ENCODE results near the gene KLHL28. TPM values are rescaled to one million over a fixed set of nuclear protein-coding genes. Genes with fewer than 3 reads are reported as not detected.

Gene KLHL28
- total RNA-seq, 1 donor from 2014 or later, result 14.0 TPM

GRCh38 chr14:44989497-44990440, 28.0 kb upstream of the KLHL28 start:
- TF ChIP-seq, protein P1, sequence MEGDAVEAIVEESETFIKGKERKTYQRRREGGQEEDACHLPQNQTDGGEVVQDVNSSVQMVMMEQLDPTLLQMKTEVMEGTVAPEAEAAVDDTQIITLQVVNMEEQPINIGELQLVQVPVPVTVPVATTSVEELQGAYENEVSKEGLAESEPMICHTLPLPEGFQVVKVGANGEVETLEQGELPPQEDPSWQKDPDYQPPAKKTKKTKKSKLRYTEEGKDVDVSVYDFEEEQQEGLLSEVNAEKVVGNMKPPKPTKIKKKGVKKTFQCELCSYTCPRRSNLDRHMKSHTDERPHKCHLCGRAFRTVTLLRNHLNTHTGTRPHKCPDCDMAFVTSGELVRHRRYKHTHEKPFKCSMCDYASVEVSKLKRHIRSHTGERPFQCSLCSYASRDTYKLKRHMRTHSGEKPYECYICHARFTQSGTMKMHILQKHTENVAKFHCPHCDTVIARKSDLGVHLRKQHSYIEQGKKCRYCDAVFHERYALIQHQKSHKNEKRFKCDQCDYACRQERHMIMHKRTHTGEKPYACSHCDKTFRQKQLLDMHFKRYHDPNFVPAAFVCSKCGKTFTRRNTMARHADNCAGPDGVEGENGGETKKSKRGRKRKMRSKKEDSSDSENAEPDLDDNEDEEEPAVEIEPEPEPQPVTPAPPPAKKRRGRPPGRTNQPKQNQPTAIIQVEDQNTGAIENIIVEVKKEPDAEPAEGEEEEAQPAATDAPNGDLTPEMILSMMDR (IDR thresholded peaks at IDR 0.05; ENCODE audit: insufficient read depth, low read length, severe bottlenecking), result no peak
- DNase-seq (ENCODE audit: low read depth) (no peak), FAIRE-seq (no peak)

DNA sequence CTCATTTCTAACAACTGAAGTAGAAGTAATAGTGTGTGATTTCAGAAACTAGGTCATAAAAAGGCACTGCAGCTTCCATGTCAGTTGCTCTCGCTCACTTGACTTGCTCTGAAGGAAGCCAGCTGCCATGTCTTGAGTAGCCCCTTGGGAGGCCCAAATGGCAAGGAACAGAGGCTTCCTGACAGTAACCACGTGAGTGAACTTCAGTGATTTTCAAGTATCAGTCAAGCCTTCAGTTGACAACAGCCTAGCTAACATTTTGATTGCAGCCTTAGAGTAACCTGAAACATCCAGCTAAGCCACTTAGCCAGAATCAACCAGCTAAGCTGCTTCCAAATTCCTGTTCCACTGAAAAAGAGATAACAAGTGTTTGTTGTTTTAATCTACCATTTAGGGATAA, 26.9 kb upstream of the KLHL28 start:
- no peaks in the 10 kb centered on the region for H3K36me3 ChIP-seq (ENCODE audit: control insufficient read depth, insufficient read depth, low read length)
- FAIRE-seq (no peak), DNase-seq (ENCODE audit: low read depth) (no peak)
- no peak overlapping the region for H3K4me3 ChIP-seq (ENCODE audit: low read depth, low read length)
- no peaks in the 10 kb centered on the region for H3K27me3 ChIP-seq (ENCODE audit: control insufficient read depth, insufficient read depth, low read length)
- TF ChIP-seq, protein P1 (IDR thresholded peaks at IDR 0.05; ENCODE audit: insufficient read depth, low read length, severe bottlenecking), result no peak

More at GRCh38 chr14:44989497-44990440, 28.0 kb upstream of the KLHL28 start:
- no peaks in the 10 kb centered on the region for H3K36me3 ChIP-seq (ENCODE audit: control insufficient read depth, insufficient read depth, low read length)
- no peaks in the 10 kb centered on the region for H3K27me3 ChIP-seq (ENCODE audit: control insufficient read depth, insufficient read depth, low read length)
- H3K4me3 ChIP-seq (ENCODE audit: low read depth, low read length), result no peak overlapping the region

GRCh38 chr14:44982594-44982993, 20.8 kb upstream of the KLHL28 start:
- no peak for FAIRE-seq
- DNase-seq (ENCODE audit: low read depth), result no peak
- no peaks in the 10 kb centered on the region for H3K36me3 ChIP-seq (ENCODE audit: control insufficient read depth, insufficient read depth, low read length)
- no peak overlapping the region for H3K4me3 ChIP-seq (ENCODE audit: low read depth, low read length)
- TF ChIP-seq, protein P1 (IDR thresholded peaks at IDR 0.05; ENCODE audit: insufficient read depth, low read length, severe bottlenecking), result no peak
- no peaks in the 10 kb centered on the region for H3K27me3 ChIP-seq (ENCODE audit: control insufficient read depth, insufficient read depth, low read length)

- H3K4me3 ChIP-seq (ENCODE audit: low read depth, low read length), result no peak overlapping the region
- FAIRE-seq (no peak), DNase-seq (ENCODE audit: low read depth) (no peak)
- H3K36me3 ChIP-seq (ENCODE audit: control insufficient read depth, insufficient read depth, low read length), result no peaks in the 10 kb centered on the region
- TF ChIP-seq, protein P1 (IDR thresholded peaks at IDR 0.05; ENCODE audit: insufficient read depth, low read length, severe bottlenecking), result no peak
- H3K27me3 ChIP-seq (ENCODE audit: control insufficient read depth, insufficient read depth, low read length), result no peaks in the 10 kb centered on the region
Measured at GRCh38 chr14:44981198-44981597, 19.5 kb upstream of the KLHL28 start.

DNA sequence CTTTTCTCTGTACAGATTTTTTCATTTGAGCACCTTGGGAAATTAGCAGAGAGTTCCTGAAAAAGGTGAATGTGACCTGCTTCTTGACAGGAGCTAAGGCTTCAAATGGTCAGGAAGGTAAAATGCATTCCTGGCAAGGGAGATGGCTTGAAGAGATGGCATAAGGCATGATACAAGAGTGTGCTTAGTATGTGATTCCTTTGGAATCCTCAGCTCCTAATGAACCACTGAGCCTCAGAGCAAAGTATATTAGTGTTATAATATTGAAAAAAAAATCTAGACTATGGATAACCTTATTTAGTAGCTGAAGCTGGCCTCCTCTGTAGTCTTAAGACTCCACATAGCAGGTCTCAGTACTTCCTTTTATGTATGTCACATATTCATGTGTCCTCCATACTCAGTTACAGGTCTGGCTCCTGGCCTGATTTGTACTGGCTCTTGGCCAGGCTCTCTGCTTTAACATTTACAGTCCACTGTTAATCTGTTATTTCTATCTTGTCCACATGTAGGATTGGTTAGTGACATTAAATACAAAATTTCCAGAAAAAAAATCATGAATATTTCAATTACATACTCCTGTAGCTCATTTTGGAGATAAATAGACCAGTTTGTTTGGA, 18.1 kb upstream of the KLHL28 start:
- no peak for FAIRE-seq
- no peak for DNase-seq (ENCODE audit: low read depth)
- TF ChIP-seq, protein P1 (IDR thresholded peaks at IDR 0.05; ENCODE audit: insufficient read depth, low read length, severe bottlenecking), result no peak
- no peaks in the 10 kb centered on the region for H3K27me3 ChIP-seq (ENCODE audit: control insufficient read depth, insufficient read depth, low read length)
- H3K36me3 ChIP-seq (ENCODE audit: control insufficient read depth, insufficient read depth, low read length), result no peaks in the 10 kb centered on the region
- H3K4me3 ChIP-seq (ENCODE audit: low read depth, low read length), result no peak overlapping the region

Data from bronchial epithelial cell (primary cell).